H1 (cell line): Measurements from ENCODE around the gene MYO1A. TPM values are rescaled to one million over a fixed set of nuclear protein-coding genes. Genes with fewer than 3 reads are reported as not detected.
"Not testable (repeated sequence)": the region's sequence is repeated elsewhere in the genome, so short reads cannot be mapped to it uniquely, and the experiment has no call there.

Experiments used
- CTCF ChIA-PET: fragments of 300-600 bp; sonication (Branson Sonifier 250); formaldehyde crosslinking; loops from one replicate; lab custom pipeline; 2021; ENCODE audit not compliant: partially characterized antibody; lab: Charles Lee
- POLR2A ChIA-PET: fragments of 300-600 bp; sonication (Branson Sonifier 250); formaldehyde crosslinking; loops from one replicate; lab custom pipeline; 2021; ENCODE audit warnings: inconsistent platforms; ENCODE audit not compliant: partially characterized antibody; lab: Charles Lee
- DNase-seq, 2 experiments: peaks; one replicate each; pipeline versions ENCODE4 v3.0.0 to v3.0.0-alpha.2; 2010 to 2022; ENCODE audit warnings: low spot score in 2 of 2, low read depth in 1 of 2, mixed read lengths in 1 of 2
- FAIRE-seq: peaks from 2 replicates; lab custom pipeline; 2011; peaks lifted over from hg19 to GRCh38; lab: Jason Lieb, UNC
- H2AFZ ChIP-seq: 2 replicates; pipeline ENCODE4 v1.8.1; 2012; ENCODE audit warnings: low read length, inconsistent platforms
- H2AK5ac ChIP-seq: 2 replicates; pipeline ENCODE4 v1.6.1; 2013; ENCODE audit warnings: low read depth, low read length
- H2BK120ac ChIP-seq: replicated peaks from 2 replicates; pipeline ENCODE3; 2013; ENCODE audit warnings: low read depth, low read length, inconsistent platforms
- H2BK12ac ChIP-seq: 2 replicates; pipeline ENCODE4 v1.6.1; 2013; ENCODE audit warnings: low read depth, low read length
- H2BK15ac ChIP-seq: 2 replicates; pipeline ENCODE4 v1.6.1; 2013; ENCODE audit warnings: low read length
- H2BK20ac ChIP-seq: 2 replicates; pipeline ENCODE4 v1.6.1; 2013; ENCODE audit warnings: low read length
- H2BK5ac ChIP-seq: 2 replicates; pipeline ENCODE4 v1.6.1; 2013; ENCODE audit warnings: low read depth, low read length
- H3K14ac ChIP-seq: 2 replicates; pipeline ENCODE4 v1.6.1; 2013; ENCODE audit warnings: inconsistent platforms; ENCODE audit not compliant: insufficient read length
- H3K18ac ChIP-seq: 2 replicates; pipeline ENCODE4 v1.6.1; 2013; ENCODE audit warnings: low read length; ENCODE audit errors: extremely low read depth
- H3K23ac ChIP-seq: 2 replicates; pipeline ENCODE4 v1.6.1; 2013; ENCODE audit warnings: inconsistent platforms; ENCODE audit not compliant: insufficient read length
- H3K23me2 ChIP-seq: 2 replicates; pipeline ENCODE4 v1.6.1; 2013; ENCODE audit warnings: low read depth, low read length
- H3K27ac ChIP-seq: 2 replicates; pipeline ENCODE4 v1.6.1; 2011; ENCODE audit warnings: low read depth, low read length, inconsistent platforms
- H3K27me3 ChIP-seq, 4 experiments: replicated peaks in 1 of 4; 1 replicate in 1 of 4; 2 replicates in 3 of 4; pipeline versions ENCODE4 v1.6.1 to v1.8.1; 2011 to 2013; ENCODE audit warnings: low read length in 3 of 4, mild to moderate bottlenecking in 3 of 4, inconsistent platforms in 2 of 4, mixed read lengths in 2 of 4, moderate library complexity in 1 of 4; ENCODE audit not compliant: control insufficient read depth in 3 of 4, insufficient read depth in 3 of 4; ENCODE audit errors: extremely low read depth in 1 of 4
- H3K36me3 ChIP-seq, 4 experiments: 2 replicates each; pipeline versions ENCODE4 v1.6.1 to v1.8.1; 2011 to 2013; ENCODE audit warnings: mild to moderate bottlenecking in 4 of 4, low read length in 3 of 4, moderate library complexity in 2 of 4, control low read depth in 1 of 4, inconsistent platforms in 1 of 4; ENCODE audit not compliant: insufficient read depth in 4 of 4, control insufficient read depth in 2 of 4
- H3K4ac ChIP-seq: replicated peaks from 2 replicates; pipeline ENCODE3; 2013; ENCODE audit warnings: low read length, low read depth, mixed read lengths, inconsistent platforms; ENCODE audit not compliant: insufficient read length
- H3K4me1 ChIP-seq, 4 experiments: replicated peaks in 1 of 4; 1 replicate in 1 of 4; 2 replicates in 3 of 4; pipeline versions ENCODE4 v1.6.1 to v1.8.1; 2011 to 2013; ENCODE audit warnings: low read length in 3 of 4, inconsistent platforms in 2 of 4, mixed read lengths in 1 of 4; ENCODE audit not compliant: insufficient read depth in 4 of 4, control insufficient read depth in 3 of 4
- H3K4me2 ChIP-seq, 2 experiments: 2 replicates each; pipeline versions ENCODE4 v1.6.1 to v1.8.1; 2011 to 2013; ENCODE audit warnings: low read depth in 2 of 2, low read length in 2 of 2, control low read depth in 1 of 2, inconsistent platforms in 1 of 2, mild to moderate bottlenecking in 1 of 2; ENCODE audit not compliant: insufficient read depth in 1 of 2
- H3K4me3 ChIP-seq, 4 experiments: fragments of 200-600, 300-600 bp in 1 of 4; sonication (generic), shearing (Covaris generic), sonication (Bioruptor Twin) in 1 of 4; 2 replicates each; pipeline versions ENCODE4 v1.5.1 to v1.8.1; 2011 to 2016; ENCODE audit warnings: low read length in 4 of 4, low read depth in 3 of 4, control low read depth in 2 of 4, inconsistent platforms in 2 of 4, mild to moderate bottlenecking in 2 of 4, mixed read lengths in 1 of 4, moderate library complexity in 1 of 4; ENCODE audit not compliant: insufficient read depth in 2 of 4; ENCODE audit errors: extremely low read depth in 1 of 4
- H3K56ac ChIP-seq: replicated peaks from 2 replicates; pipeline ENCODE3; 2013; ENCODE audit warnings: low read depth, mild to moderate bottlenecking, mixed read lengths, low read length, inconsistent platforms; ENCODE audit not compliant: insufficient read length
- H3K79me1 ChIP-seq: 2 replicates; pipeline ENCODE4 v1.6.1; 2013; ENCODE audit warnings: low read depth, low read length, control low read depth
- H3K79me2 ChIP-seq, 2 experiments: 2 replicates each; pipeline versions ENCODE4 v1.6.1 to v1.8.1; 2012 to 2013; ENCODE audit warnings: low read length in 2 of 2, mild to moderate bottlenecking in 2 of 2, inconsistent platforms in 1 of 2; ENCODE audit not compliant: insufficient read depth in 2 of 2, control insufficient read depth in 1 of 2
- H3K9ac ChIP-seq, 4 experiments: replicated peaks in 1 of 4; 1 replicate in 1 of 4; 2 replicates in 3 of 4; pipeline versions ENCODE4 v1.6.1 to v1.8.1; 2011 to 2013; ENCODE audit warnings: low read depth in 3 of 4, low read length in 3 of 4, control low read depth in 2 of 4, mild to moderate bottlenecking in 2 of 4, moderate library complexity in 2 of 4, inconsistent platforms in 1 of 4; ENCODE audit errors: extremely low read depth in 1 of 4
- H3K9me3 ChIP-seq, 2 experiments: 2 replicates each; pipeline versions ENCODE4 v1.6.1 to v1.8.1; 2012 to 2013; ENCODE audit warnings: mild to moderate bottlenecking in 2 of 2, moderate library complexity in 2 of 2, control low read depth in 1 of 2, inconsistent platforms in 1 of 2, low read depth in 1 of 2, low read length in 1 of 2, mixed read lengths in 1 of 2; ENCODE audit not compliant: insufficient read depth in 2 of 2
- H4K20me1 ChIP-seq, 2 experiments: replicated peaks in 1 of 2; 2 replicates each; pipeline versions ENCODE3 to v1.8.1; 2011 to 2013; ENCODE audit warnings: inconsistent platforms in 2 of 2, low read length in 2 of 2, mild to moderate bottlenecking in 1 of 2; ENCODE audit not compliant: insufficient read depth in 2 of 2, control insufficient read depth in 1 of 2
- H4K5ac ChIP-seq: 2 replicates; pipeline ENCODE4 v1.6.1; 2013; ENCODE audit warnings: low read length, low read depth, mixed read lengths, inconsistent platforms; ENCODE audit not compliant: insufficient read length
- H4K8ac ChIP-seq: 2 replicates; pipeline ENCODE4 v1.8.0; 2013; ENCODE audit warnings: mild to moderate bottlenecking, moderate library complexity, low read length, inconsistent platforms; ENCODE audit not compliant: insufficient read depth; ENCODE audit errors: extremely low read depth
- H4K91ac ChIP-seq: replicated peaks from 2 replicates; pipeline ENCODE3; 2013; ENCODE audit warnings: low read length, mixed read lengths, inconsistent platforms; ENCODE audit not compliant: insufficient read length
- WGBS, 2 experiments: shearing (Covaris generic) in 1 of 2; methylation state at CpG; one replicate each; pipeline versions ENCODE4 v1.1.6 to v1.1.7; 2013 to 2015; ENCODE audit warnings: low lambda C conversion rate in 2 of 2, mixed read lengths in 2 of 2, inconsistent platforms in 1 of 2, low coverage in 1 of 2, missing lambda C conversion rate in 1 of 2; ENCODE audit not compliant: insufficient replicate concordance in 2 of 2, insufficient coverage in 1 of 2, insufficient read length in 1 of 2; ENCODE audit errors: extremely low coverage in 1 of 2, missing lambda C conversion rate in 1 of 2; 5-methylcytosine and 5-hydroxymethylcytosine counted together
- polyA plus RNA-seq, 7 experiments: library from polyadenylated mRNA; depleted of rRNA in 3 of 7; stranded (reverse) in 5 of 7; unstranded in 2 of 7; fragments of >200 nt in 5 of 7; fragments of 200-250 nt in 2 of 7; gene quantifications; 1 replicate in 5 of 7; 2 replicates in 1 of 7; 4 replicates in 1 of 7; pipeline versions ENCODE4 v1.2.1 to v1.2.3, GENCODE V29; 2011 to 2013; ENCODE audit warnings: missing spikeins in 2 of 7, mixed read lengths in 2 of 7
- total RNA-seq: library from RNA; stranded (reverse); fragmentation: NEBNext Ultra II Directional; extraction: Animal tissue kit (Norgen Biotek cat#: 25700); gene quantifications from 2 replicates; pipeline ENCODE4 v1.2.1, GENCODE V29; 2021

Gene MYO1A
- total and polyA plus RNA-seq, 2 of the 8 experiments (the other 6 are each of a cell fraction or from before 2014, with no cell fraction given), result 0.54 to 0.77 TPM

DNA sequence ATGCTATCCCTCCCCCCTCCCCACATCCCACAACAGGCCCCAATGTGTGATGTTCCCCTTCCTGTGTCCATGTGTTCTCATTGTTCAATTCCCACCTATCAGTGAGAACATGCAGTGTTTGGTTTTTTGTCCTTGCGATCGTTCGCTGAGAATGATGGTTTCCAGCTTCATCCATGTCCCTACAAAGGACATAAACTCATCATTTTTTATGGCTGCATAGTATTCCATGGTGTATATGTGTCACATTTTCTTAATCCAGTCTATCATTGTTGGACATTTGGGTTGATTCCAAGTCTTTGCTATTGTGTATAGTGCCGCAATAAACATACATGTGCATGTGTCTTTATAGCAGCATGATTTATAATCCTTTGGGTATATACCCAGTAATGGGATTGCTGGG, 3.2 kb upstream of the MYO1A start:
- not testable (repeated sequence) for H3K4me2 ChIP-seq, H4K20me1 ChIP-seq, FAIRE-seq, H4K5ac ChIP-seq, H3K27me3 ChIP-seq, H2BK15ac ChIP-seq, H2BK5ac ChIP-seq, H3K79me2 ChIP-seq, H3K4ac ChIP-seq, H4K91ac ChIP-seq, H2AK5ac ChIP-seq, H2BK120ac ChIP-seq, H2AFZ ChIP-seq, H3K23ac ChIP-seq, H3K23me2 ChIP-seq, H4K8ac ChIP-seq, H3K79me1 ChIP-seq, H2BK12ac ChIP-seq, H3K56ac ChIP-seq, H2BK20ac ChIP-seq, DNase-seq, H3K14ac ChIP-seq, H3K18ac ChIP-seq, H3K4me3 ChIP-seq, H3K27ac ChIP-seq, H3K9ac ChIP-seq, H3K9me3 ChIP-seq, H3K4me1 ChIP-seq
- peaks cover 0 to 32% (median 15%) of the 10 kb centered on the region in 4 experiments; a peak in 6 of 8 replicates for H3K36me3 ChIP-seq
- ChIA-PET POLR2A (interaction anchor here (1.0 to 1.9 kb wide), 6 partner anchors 8 to 37 kb away, joined by 3 to 10 read pairs (median 4); partner anchors contain the start of gene TAC3), CTCF (interaction anchor here (1.0 to 7.5 kb wide), 2 partner anchors 9 to 59 kb away, joined by 3 to 77 read pairs; no protein-coding TSS in a partner anchor)
- 98% methylated on average over 4 of the region's 4 CpGs; no CpG with 5 or more reads in 1 of the 2 experiments for WGBS, 2 experiments
